Kidney capillary endothelial cell (primary cell): ENCODE data around the gene TRIM9.
A peak's percentile ranks its signal among the peaks of the same experiment; 100 is the strongest.
"Not testable (repeated sequence)": the region's sequence is repeated elsewhere in the genome, so short reads cannot be mapped to it uniquely, and the experiment has no call there.

Experiments used
- DNase-seq: peaks from one replicate; pipeline ENCODE4 v3.0.0-alpha.2; 2018; ENCODE audit warnings: low spot score

The TRIM9 gene

DNA sequence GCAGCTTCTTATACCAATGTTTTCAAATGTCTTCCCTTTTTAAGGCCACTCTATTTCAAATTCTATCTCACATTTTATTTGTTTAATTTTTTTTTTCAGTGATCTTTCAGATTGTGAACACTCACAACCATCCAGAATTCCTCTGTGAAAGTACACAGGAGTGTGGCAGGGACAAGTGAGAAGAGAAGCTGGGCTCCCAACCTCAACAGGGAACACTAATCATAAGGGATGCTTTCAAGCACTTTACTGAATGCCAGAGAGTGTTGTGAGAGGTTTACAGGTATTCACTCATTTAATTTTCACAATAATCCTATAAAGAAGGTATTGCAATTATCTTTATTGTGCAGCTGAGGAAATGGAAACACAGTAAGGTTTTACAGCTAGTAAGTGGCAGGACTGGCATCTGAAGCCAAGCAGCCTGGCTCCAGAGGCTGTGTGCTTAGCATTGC, 90.5 kb downstream of the TRIM9 start:
- DNase-seq: no peak

DNA sequence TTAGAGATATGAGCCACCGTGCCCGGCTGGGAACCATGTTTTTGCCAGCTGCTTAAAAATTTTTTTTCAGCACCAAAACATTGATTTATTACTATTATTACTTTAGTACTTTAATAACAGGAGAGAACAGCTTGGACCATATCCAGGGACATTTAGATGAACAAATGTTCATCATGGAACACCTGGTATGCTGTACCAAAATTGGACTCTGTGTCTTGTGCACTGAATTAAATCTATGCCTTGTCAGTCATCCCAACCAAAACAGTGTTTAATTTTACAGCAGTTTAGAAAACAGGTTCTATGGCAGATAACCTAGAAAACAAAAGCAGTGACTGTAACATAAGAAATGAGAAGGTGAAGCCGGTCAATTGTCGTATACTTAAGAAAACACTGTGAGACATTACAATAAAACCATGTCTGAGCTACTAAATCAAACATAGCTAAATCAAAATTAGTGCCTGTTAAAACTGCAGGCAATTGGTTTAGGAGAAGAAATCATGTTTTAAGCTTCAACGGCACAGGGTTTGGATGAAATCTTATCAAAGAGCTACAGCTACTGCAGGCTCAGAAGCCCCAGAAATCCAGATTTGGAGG, 92.4 kb downstream of the TRIM9 start:
- DNase-seq: no peak

DNA sequence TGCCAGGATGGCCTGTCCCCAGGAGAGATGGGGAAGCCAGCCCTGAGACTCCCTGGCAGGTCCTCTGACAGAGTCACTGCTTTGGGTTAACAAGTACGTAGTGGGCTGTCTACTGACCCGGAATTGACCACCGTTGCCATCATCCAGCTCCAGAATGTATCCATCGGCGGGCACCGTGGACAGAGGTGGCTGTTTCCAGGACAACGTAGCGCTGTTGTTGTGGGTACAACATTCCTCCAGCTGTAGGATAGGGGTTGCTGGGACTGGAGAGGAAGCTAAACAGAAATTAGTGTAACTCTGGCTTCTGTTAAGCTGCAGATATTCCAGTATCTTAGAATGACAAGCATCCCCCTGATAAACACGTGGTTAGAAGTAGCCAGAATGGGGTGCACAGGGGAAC, 94.3 kb downstream of the TRIM9 start:
- no peak for DNase-seq

DNA sequence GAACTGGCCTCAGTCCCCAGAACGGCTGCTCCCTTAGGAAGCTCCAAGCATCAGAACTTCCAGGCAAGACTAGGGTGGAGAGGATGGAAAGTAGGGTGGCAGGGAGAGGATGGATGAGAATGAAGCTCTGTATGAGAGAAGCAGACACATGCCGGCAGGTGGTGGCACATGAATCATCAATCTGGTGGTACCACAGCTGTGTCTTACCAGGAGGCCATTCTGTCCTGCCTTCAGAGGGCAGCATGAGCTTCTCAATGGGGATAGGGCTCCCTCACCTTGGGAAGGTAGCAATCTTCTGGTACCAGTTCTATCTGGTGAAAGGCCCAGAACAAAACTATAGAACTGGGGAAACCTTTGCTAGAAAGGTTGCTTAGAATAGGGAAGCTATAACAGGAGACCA, 95.2 kb downstream of the TRIM9 start:
- no peak for DNase-seq

DNA sequence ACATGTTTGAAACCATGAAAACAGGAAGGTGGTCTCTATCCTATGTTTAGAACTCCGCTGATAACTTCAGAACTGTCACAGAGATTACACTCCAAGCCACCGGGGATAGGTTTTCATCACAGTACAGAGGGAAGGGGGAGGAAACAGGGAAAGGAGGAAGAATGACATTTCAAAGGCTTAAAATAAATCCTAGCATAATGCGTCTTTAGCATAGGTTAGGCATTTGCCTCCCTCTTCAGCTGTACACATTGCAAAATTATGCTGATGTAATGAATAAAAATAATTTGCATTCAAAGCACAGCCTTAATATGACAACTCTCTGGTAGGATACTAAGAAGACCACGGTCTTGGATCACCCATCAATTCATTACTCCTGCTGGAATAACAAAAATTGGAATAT, 96.3 kb downstream of the TRIM9 start:
- no peak for DNase-seq

DNA sequence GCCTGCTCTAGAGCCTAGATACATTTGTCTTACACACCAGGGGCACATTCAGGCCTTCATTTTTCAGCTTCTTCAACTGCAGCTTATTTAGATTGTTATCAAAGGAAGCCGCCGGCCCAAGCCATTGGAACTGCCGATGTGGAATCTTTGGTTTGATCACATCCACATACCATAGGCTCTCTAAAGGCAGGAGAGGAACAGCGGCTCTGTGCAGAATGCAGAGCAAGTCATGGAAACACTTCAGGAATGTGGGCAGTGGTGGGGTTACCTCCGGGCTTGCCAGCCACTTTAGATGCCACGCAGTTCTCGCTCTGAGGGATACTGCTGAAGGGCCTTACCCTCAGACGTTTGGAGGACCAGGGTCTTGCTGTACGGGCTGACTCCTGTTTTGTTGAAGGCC, 97.2 kb downstream of the TRIM9 start:
- no peak for DNase-seq

DNA sequence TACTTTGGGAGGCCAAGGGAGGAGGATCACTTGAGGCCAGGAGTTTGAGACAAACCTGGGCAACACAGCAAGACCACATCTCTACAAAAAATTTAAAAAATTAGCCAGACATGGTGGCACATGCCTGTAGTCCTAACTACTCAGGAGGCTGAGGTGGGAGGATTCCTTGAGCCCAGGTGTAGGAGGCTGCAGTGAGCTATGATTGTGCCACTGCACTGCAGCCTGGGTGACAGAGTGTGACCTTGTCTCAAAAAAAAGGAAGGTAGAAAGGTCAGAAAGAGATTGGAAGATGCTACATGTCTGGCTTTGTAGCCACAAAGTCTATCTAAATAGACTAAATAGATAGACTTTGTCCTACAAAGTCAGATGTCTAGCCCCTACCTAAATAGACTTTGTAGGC, 100.7 kb downstream of the TRIM9 start:
- DNase-seq: not testable (repeated sequence)

DNA sequence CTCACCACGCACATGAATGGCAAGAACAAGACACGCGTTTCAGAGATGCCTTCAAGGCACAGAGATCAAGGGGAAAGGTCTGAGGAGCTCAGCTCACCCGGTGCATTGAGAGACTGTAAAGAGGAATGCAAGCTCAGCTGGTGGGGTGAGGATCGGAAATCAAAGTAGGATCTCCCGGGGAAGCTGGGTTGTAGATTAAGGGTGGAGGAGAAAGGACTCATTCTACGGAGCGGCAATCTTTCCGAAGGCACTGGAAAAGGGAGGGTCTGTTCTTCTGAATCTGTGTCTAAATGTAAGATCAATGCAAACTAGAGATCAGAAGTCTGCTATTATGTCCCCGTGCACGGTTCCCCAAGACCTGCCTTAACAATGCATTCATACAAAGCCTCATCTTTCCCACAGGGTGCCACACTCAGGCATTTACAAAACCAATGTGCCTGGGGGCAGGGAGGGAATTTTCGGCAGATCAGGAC, 109.0 kb downstream of the TRIM9 start:
- DNase-seq: no peak

DNA sequence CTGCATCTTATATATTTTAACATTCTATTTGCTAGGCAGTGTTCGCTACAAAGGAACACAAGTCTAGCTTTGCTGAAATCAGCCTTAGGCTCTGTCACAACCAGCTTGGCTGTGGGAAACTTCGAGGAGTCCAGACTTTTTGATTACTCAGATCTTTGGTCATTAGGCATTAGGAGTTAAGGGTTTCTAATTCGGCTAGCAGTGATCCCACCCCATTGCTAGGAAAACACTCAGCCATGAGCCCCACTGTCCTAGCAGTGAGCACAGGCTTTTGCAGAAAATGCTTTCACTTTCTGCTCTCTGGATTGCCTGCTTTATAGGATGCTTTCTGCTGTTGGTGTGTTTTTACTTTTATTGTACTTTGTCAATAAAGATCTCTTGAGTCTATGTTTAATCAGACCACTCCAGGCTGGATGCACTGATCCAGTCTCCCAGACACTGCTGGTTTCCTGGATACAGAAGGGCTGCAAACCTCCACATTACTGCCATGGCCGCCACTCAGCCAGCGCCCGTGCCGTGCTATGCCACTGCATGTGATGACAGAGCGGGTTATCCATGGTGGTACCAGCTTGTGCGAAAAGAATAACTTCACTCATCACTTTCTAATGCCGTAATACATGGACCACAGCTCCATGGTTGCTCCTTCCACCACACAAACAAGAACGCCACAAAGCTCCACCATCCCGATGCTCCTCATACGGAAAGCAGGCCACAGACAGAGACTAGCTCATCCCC, 109.6 kb downstream of the TRIM9 start:
- no peak for DNase-seq

DNA sequence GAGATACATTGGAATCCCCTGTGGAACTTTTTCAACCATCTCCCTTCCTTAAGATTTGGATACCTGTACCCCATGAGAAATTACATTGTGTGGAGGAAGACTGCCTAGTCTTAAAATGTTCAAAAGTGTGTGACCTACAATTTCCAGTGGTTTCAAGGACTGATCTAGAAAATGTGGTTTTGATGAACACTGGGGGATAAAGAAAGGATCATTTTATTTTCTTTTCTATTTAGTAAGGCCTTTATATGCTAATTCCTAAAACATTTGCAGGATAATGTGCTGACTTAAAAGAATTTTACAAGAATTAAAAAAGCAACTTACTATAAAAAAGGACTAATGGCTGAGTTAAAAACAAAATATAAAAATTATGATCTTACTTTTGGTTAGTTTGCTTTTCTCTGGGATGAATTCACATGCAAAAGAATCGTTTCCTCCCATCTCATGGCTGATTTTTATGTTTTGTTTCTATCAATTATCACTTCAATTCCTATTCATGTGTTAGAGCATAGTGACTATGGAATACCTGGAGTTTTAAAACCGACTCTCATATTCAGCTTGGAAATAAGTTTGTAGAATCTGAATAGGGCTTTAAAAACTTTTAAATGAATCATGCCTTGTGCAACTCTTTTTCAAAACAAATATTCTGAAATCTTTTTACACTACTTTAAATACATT, 110.7 kb downstream of the TRIM9 start:
- DNase-seq: no peak

DNA sequence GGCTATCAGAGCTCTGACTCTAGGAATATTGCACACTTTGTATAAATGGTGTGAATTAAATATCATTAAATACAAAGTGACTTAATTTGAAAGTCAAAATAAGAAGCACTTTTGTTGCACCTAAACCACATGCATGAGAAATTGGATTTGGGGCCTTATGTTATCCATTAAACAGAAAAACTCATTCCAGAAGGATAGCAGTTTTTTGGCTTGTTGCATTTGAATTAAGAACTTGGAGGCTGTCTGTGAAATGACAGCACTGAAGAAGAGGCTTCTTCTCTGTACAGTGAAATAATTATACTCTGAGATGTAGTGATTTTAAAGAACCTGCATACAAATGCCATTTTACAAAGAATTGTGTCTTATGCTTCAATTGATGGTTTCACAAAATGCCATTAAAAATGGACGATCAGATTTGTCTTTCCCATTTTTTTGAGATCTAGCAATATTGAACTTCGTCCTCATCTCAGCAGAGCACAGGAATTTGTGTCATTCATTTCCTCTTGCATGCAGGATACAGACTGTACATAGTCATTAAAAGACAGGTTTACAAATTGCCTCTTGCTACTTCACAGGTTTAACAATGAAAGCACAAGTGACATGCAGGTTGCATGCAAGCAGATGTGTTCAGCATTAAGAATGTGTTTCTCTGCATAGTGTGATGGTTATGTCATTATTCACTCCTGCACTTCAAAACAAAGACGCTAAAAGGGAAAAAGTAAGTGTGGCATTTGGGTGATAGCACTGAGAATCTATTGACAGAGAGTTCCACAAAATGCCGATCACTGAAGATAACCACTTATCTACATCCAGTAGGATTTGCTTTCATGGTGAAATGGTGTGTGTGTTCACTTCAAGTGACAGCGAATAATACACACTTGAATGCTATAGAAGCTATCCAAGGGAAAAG, 114.7 kb downstream of the TRIM9 start:
- DNase-seq: no peak

DNA sequence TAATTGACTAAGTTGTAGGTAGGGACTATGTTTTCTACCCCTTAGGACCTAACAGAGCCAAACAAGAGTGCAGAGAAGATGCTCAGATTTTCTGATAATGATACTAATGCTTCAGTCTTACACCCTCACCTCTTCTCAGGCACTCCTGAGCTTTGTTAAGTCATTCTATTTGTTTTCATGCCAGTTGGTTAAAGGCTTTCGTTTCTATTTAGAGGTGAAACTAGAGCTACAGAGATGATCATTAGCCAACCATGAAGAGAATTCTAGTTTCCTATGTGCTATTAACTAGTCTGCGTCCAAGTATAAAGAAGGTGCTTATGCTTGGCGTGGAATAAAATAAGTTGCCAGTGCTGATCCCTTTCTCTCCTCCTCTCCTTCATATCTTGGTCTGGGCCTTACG, 116.0 kb downstream of the TRIM9 start:
- no peak for DNase-seq

DNA sequence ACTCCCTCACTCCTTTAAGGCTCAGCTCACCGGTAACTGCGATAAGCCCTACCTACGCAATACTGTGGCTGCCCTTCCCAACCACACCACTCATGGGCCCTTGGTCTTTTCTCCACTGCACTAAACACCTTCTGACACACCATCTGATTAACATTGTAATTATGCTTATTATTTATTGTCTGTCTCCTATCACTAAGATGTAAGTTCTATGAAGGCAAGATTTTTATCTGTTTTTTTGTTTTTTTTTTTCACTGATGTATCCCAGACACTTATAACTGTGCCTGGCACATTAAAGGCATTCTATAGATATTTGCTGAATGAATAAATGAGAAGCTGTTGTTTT, 116.4 kb downstream of the TRIM9 start:
- DNase-seq: no peak

DNA sequence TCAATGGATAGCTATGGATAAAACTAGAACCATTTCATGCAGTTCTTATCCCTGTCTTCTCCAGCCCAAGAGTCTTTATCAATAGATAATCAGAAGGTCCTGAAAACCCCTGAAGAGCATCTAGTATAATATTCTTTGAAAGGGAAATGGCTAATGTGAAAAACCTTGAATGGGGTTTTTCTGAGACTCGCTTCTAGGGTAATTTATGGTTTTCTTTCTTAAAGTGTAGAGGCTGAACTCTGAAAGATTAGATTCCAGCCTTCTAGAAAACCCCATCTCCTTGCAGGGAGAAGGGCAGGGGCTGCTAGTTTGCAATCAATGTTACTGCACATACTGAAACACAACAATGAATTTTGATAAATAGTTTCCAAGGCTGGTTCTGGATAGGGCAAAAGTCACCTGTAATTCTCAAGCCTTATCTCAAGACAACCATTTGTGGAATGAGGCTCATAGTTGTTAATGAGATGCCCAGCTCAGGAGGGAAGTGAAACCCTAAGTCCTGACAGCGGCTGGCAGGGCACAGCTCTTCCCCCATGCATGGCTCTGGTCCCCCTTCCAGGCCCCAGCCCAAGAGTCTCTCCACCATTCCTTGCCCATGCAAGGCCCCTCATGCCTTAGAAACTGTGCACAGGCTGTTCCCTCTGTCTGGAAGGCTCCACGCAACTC, 116.9 kb downstream of the TRIM9 start:
- DNase-seq: no peak

DNA sequence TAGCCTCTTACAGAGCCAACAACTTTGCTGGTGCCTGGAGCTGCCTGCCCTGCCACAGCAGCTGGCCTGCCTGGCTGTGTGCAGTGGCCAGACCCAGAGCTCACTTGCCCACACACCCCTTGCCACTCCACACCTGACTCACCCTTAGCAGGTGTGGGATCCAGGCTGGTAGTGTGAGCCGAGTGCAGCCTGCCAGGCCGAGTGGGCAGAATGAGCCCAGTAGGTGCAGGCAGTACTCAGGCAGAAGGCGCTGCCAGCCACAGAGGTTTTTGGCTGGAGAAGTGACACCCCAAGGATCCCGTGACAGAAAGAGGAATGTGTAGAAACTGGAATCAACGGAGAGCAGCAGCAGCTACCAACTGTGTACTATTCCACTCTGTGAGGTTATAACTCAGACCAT, 120.8 kb downstream of the TRIM9 start:
- no peak for DNase-seq

DNA sequence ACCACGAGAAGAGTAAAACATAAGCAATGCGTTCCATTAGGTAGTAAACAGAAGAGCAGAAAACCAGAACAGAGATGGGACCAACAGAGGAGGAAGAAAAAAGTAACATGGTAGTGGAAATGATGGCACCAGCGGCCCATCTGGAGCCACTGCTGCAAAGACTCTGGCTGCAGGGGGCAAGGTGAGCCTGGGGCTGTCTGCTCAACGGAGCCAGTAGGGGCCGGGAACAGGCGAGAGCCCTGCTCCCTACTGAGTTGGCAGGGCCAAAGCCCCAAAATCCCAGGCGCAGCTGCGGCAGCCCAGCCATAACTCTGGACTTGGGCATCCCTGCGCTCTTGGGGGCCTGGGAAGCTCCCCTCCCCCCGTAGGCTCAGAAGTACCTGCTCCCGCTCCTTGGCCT, 122.2 kb downstream of the TRIM9 start:
- DNase-seq: no peak

DNA sequence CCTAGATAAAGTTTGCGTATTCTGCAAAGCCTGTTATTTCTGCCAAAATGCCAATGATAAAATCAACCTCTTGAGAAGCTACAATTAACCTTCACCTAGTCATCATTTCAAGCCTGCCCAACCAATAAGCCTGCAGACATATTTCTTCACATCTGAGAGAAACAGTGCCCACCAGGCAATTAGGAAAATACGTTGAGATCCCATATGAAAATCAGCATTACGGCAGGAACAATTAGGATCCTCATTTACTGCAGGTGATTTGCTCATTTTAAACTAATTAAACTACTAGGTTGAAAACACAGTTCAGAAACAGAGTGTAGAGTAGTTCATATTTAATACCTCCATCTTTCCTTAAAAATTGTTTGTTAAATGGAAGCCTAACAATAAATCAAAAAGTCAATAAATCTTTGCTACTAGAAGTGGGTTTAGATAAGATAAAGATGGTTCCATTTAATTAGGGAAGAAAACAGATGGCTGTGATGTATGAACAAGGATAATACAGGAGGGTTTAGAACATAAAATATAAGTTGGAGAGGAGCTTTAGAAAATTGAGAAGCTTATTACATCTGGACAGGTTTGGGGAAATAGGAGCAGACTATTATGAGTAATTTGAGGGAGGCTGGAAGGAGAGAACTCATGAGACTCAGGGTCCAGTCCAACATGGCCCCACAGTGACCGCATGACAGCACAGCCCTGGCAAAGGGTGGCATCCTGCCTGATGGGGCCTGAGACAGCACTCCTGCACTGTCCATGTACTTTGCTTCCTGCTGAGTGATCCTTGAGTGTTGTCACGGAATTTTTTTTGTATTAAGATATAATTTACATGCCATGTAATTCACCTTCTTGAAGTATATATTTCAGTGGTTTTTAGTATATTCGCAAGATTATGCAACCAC, 123.8 kb downstream of the TRIM9 start:
- no peak for DNase-seq

DNA sequence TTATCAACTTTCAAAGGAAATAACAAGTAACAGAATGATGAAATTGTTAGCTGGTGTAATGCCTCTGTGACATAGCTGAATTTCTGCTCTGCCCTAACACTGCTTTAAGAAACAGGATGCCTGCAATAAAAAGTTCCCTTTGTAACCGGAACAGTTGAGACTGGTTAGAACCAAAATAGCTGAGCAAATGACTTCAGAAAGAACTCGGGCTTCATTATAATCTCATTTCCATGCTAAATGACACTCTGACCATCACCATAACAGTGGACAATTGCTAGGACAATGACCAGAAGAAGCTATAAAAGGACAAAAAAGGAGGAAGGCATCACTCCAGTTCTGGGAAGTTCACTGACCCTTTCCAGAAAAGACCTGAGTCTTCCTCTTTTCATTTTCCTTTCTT, 127.1 kb downstream of the TRIM9 start:
- no peak for DNase-seq

DNA sequence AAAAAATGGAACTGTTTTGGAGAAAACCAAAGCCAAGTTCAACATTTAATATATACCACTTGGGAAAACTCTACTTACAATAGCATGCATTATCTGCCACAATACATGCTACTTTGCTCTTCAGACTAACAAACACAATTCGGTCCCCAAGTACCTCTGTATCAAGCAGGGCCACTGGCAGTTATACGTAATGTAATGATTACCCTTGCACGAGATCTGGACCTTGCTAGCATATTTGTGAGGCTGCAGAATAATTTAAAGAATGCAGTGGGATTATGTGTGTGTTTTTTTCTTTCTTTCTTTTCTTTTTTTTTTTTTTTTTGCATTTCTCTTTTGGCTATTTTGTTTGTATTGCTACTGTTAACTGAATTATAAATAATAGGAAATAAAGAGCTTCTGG, 127.8 kb downstream of the TRIM9 start:
- DNase-seq: no peak

DNA sequence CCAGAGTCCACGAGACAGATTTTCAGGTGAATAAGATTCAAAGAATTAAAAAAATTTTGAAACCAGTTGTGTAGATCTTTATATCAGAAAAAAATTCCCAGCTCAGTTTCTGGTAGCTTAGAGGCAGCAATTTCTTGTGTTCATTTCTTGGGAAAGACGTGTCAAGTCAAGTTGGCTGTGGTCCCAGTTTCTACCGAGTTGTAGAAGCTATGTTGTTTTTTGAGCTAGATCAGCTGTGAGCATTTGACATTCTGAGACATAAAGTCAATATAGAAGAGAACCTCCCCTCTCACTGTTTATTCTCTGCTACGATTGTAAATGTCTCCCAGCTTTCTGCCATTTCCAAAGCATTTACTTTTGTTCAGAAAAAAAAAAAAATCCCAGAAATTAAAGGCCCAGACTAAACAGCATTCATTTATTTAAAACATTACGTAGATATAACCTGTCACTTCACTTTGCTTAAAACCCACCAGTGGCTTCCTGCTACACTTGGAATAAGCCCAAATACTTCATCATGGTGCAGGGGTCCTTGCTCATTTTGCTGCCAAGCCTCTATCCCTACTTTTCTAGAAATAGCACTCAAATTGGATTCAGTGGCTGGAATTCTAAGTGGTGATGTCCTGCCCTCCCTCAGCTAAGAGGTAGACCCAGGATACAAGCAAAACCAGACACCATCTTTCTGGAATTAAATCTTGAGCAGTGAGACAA, 130.1 kb downstream of the TRIM9 start:
- peak; percentile 4 for DNase-seq
